ENCODE data around the gene OR2B6.

GRCh38 chr6:27978705-27979104, 21.7 kb downstream of the OR2B6 start:
- no peak for TF ChIP-seq ZNF274 (IDR thresholded peaks at IDR 0.05; ENCODE audit: low read depth, low read length)
- TF ChIP-seq YY1 (IDR thresholded peaks at IDR 0.05; ENCODE audit: insufficient read depth, insufficient read length) = no peak
- TF ChIP-seq SUZ12 (IDR thresholded peaks at IDR 0.05; ENCODE audit: extremely low read depth, insufficient read depth, insufficient read length) = no peak

Measured in NT2/D1 (cell line).